Measurements from ENCODE around the gene GET4. TPM values are rescaled to one million over a fixed set of nuclear protein-coding genes. Genes with fewer than 3 reads are reported as not detected.
A peak's percentile ranks its signal among the peaks of the same experiment; 100 is the strongest.
"Not testable (repeated sequence)": the region's sequence is repeated elsewhere in the genome, so short reads cannot be mapped to it uniquely, and the experiment has no call there.

Gene GET4
- total RNA-seq, 1 experiment from 2014 or later: 120 TPM

GRCh38 chr7:871900-872537, 4.3 kb upstream of the GET4 start:
- Histone ChIP-seq H3K4me2 (no peak overlapping the region), H3K27me3 (ENCODE audit: insufficient read depth, low read depth) (no peaks in the 10 kb centered on the region), H3F3A (ENCODE audit: insufficient read depth, low read depth) (peaks cover 56% of the 10 kb centered on the region), H3K9me2 (ENCODE audit: insufficient read depth) (no peaks in the 10 kb centered on the region), H3K79me2 (ENCODE audit: low read depth) (peaks cover 2% of the 10 kb centered on the region), H3K4me3 (no peak overlapping the region), H2AFZ (no peak overlapping the region), H3K36me3 (ENCODE audit: low read depth) (peaks cover 35% of the 10 kb centered on the region), H3K9me3 (ENCODE audit: insufficient read depth, low read depth) (no peaks in the 10 kb centered on the region), H3K4me1 (replicated peaks; ENCODE audit: insufficient read depth) (peaks cover 6% of the 10 kb centered on the region), H3K27ac (no peak overlapping the region), H4K20me1 (ENCODE audit: insufficient read depth) (no peaks in the 10 kb centered on the region)
- no peak for DNase-seq
- intact Hi-C loops (cut with micrococcal nuclease; ENCODE audit: unreplicated experiment): loop anchor here (2.0 to 5.0 kb wide), 2 partner anchors 41 to 550 kb away; no protein-coding TSS in a partner anchor
- no TSS peak for BruUV-seq (replicated peaks)
- POLR2A ChIA-PET (ENCODE audit: unreplicated experiment): no interaction called here
- TF ChIP-seq EZH2 (IDR thresholded peaks at IDR 0.05; ENCODE audit: low read depth) (no peak), CTCF (conservative IDR thresholded peaks at IDR 0.05) (no peak)
- CTCF ChIA-PET: no interaction called here

GRCh38 chr7:872685-873084, 3.7 kb upstream of the GET4 start:
- H3K27me3 ChIP-seq (ENCODE audit: insufficient read depth, low read depth); H3K9me3 ChIP-seq (ENCODE audit: insufficient read depth, low read depth); H3K27ac ChIP-seq; POLR2A ChIA-PET (ENCODE audit: unreplicated experiment); H2AFZ ChIP-seq; H3K79me2 ChIP-seq (ENCODE audit: low read depth); H3K4me2 ChIP-seq; H3K4me1 ChIP-seq (replicated peaks; ENCODE audit: insufficient read depth); BruUV-seq (replicated peaks); H4K20me1 ChIP-seq (ENCODE audit: insufficient read depth); H3K9me2 ChIP-seq (ENCODE audit: insufficient read depth); DNase-seq; H3K4me3 ChIP-seq: not testable (repeated sequence)
- Histone ChIP-seq H3F3A (ENCODE audit: insufficient read depth, low read depth) (peaks cover 56% of the 10 kb centered on the region), H3K36me3 (ENCODE audit: low read depth) (peaks cover 31% of the 10 kb centered on the region)
- intact Hi-C loops (cut with micrococcal nuclease; ENCODE audit: unreplicated experiment): loop anchor here (1.0 to 5.0 kb wide), 3 partner anchors 42 to 550 kb away; no protein-coding TSS in a partner anchor
- CTCF ChIA-PET: interaction anchor here (1.4 kb wide), 1 partner anchor 29 kb away, joined by 5 read pairs; no protein-coding TSS in a partner anchor

DNA sequence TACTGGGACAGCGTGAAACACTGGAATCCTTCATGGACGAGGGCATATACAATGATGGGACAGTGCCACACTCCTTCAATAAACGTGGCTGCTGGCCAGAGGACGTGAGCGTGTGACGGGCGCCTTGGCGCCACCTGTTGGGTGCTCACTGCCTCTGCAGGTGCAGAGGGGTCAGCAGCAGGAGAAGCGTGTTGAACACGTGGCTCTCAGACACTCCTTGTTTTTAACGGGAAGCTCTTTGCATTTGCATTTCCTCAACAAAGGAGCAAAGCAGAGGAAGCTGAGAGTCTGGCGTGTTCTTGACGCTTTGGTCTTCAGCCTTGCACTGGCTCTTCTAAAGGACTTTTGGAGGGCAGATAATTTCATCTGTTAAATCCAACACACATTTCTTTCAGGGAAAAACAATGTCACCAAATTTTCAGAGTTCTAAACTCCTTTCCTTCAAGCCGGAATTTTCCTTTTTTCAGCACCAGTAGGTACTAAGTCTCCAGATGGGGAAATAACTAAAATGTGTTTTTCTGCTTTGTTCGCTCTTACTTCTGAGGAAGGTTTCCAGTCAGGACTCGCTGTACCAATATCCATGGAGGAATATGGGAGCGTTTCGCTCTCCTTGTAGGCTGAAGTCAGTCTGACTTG, 2.9 kb upstream of the GET4 start:
- H3K27me3 ChIP-seq (ENCODE audit: insufficient read depth, low read depth): no peaks in the 10 kb centered on the region
- peak overlapping the region; percentile 36; the same call in 1 of the 2 replicates for H3K27ac ChIP-seq
- peaks cover 15% of the 10 kb centered on the region for H3K79me2 ChIP-seq (ENCODE audit: low read depth)
- TF ChIP-seq EZH2 (IDR thresholded peaks at IDR 0.05; ENCODE audit: low read depth) (no peak), CTCF (conservative IDR thresholded peaks at IDR 0.05) (peak; percentile 96)
- intact Hi-C loops (cut with micrococcal nuclease; ENCODE audit: unreplicated experiment): loop anchor here (1.0 to 5.0 kb wide), 3 partner anchors 43 to 551 kb away; no protein-coding TSS in a partner anchor
- peak; percentile 81 to 85 for DNase-seq
- peaks cover 10% of the 10 kb centered on the region for H3K4me1 ChIP-seq (replicated peaks; ENCODE audit: insufficient read depth)
- H3K9me2 ChIP-seq (ENCODE audit: insufficient read depth): no peaks in the 10 kb centered on the region
- H3K4me3 ChIP-seq: no peak overlapping the region
- H3F3A ChIP-seq (ENCODE audit: insufficient read depth, low read depth): peaks cover 56% of the 10 kb centered on the region
- ChIA-PET POLR2A (ENCODE audit: unreplicated experiment) (interaction anchor here (0.6 kb wide), 1 partner anchor 61 kb away, joined by 3 read pairs; no protein-coding TSS in a partner anchor), CTCF (interaction anchor here (0.6 to 1.4 kb wide), 4 partner anchors 28 to 548 kb away, joined by 3 to 5 read pairs (median 5); no protein-coding TSS in a partner anchor)
- no peak overlapping the region for H2AFZ ChIP-seq
- no TSS peak for BruUV-seq (replicated peaks)
- peaks cover 7% of the 10 kb centered on the region for H4K20me1 ChIP-seq (ENCODE audit: insufficient read depth)
- no peaks in the 10 kb centered on the region for H3K9me3 ChIP-seq (ENCODE audit: insufficient read depth, low read depth)
- peaks cover 31% of the 10 kb centered on the region for H3K36me3 ChIP-seq (ENCODE audit: low read depth)
- H3K4me2 ChIP-seq: no peak overlapping the region
